ENCODE results near the gene CACNG7.

The CACNG7 gene

GRCh38 chr19:53896682-53897081, 12.4 kb upstream of the CACNG7 start:
- Histone ChIP-seq H3K27me3 (ENCODE audit: control insufficient read depth, insufficient read depth, low read length) (no peaks in the 10 kb centered on the region), H3K9ac (ENCODE audit: low read length) (no peak overlapping the region), H3K36me3 (ENCODE audit: control insufficient read depth, insufficient read depth, low read length) (peaks cover 7% of the 10 kb centered on the region; the same call in 1 of the 2 replicates), H3K4me3 (ENCODE audit: low read depth, low read length) (no peak overlapping the region), H3K4me1 (ENCODE audit: control insufficient read depth, insufficient read depth, low read length) (peaks cover 8% of the 10 kb centered on the region; the same call in 1 of the 2 replicates), H3K9me3 (ENCODE audit: control insufficient read depth, insufficient read depth, low read depth, low read length) (no peaks in the 10 kb centered on the region), H3K27ac (ENCODE audit: low read depth, low read length) (no peak overlapping the region)

GRCh38 chr19:53897459-53897858, 11.6 kb upstream of the CACNG7 start:
- Histone ChIP-seq H3K27me3 (ENCODE audit: control insufficient read depth, insufficient read depth, low read length) (no peaks in the 10 kb centered on the region), H3K27ac (ENCODE audit: low read depth, low read length) (no peak overlapping the region), H3K9me3 (ENCODE audit: control insufficient read depth, insufficient read depth, low read depth, low read length) (no peaks in the 10 kb centered on the region), H3K9ac (ENCODE audit: low read length) (no peak overlapping the region), H3K4me1 (ENCODE audit: control insufficient read depth, insufficient read depth, low read length) (peaks cover 8% of the 10 kb centered on the region; the same call in 1 of the 2 replicates), H3K4me3 (ENCODE audit: low read depth, low read length) (no peak overlapping the region), H3K36me3 (ENCODE audit: control insufficient read depth, insufficient read depth, low read length) (peaks cover 7% of the 10 kb centered on the region; the same call in 1 of the 2 replicates)

DNA sequence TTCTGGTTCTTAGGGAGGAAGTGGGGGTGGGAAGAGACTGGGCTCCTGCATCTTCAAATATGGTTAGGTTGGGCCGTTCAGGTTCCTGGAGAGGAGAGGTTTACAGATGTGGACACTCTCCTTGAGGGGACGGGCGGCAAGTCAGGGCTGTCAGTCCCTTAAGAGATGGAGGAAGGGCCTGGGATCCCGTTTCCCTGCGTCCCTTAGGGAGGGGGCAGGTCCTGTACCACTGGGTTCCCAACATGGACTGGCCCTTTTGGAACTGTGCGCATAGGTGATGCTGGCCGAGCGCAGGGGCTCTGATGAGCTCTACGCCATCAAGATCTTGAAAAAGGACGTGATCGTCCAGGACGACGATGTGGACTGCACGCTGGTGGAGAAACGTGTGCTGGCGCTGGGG, 10.9 kb upstream of the CACNG7 start:
- peaks cover 8% of the 10 kb centered on the region; the same call in 1 of the 2 replicates for H3K4me1 ChIP-seq (ENCODE audit: control insufficient read depth, insufficient read depth, low read length)
- H3K9ac ChIP-seq (ENCODE audit: low read length), result no peak overlapping the region
- H3K36me3 ChIP-seq (ENCODE audit: control insufficient read depth, insufficient read depth, low read length), result peaks cover 7% of the 10 kb centered on the region; the same call in 1 of the 2 replicates
- no peaks in the 10 kb centered on the region for H3K9me3 ChIP-seq (ENCODE audit: control insufficient read depth, insufficient read depth, low read depth, low read length)
- H3K27me3 ChIP-seq (ENCODE audit: control insufficient read depth, insufficient read depth, low read length), result no peaks in the 10 kb centered on the region
- H3K27ac ChIP-seq (ENCODE audit: low read depth, low read length), result no peak overlapping the region
- peak overlapping the region; percentile 67 for H3K4me3 ChIP-seq (ENCODE audit: low read depth, low read length)

DNA sequence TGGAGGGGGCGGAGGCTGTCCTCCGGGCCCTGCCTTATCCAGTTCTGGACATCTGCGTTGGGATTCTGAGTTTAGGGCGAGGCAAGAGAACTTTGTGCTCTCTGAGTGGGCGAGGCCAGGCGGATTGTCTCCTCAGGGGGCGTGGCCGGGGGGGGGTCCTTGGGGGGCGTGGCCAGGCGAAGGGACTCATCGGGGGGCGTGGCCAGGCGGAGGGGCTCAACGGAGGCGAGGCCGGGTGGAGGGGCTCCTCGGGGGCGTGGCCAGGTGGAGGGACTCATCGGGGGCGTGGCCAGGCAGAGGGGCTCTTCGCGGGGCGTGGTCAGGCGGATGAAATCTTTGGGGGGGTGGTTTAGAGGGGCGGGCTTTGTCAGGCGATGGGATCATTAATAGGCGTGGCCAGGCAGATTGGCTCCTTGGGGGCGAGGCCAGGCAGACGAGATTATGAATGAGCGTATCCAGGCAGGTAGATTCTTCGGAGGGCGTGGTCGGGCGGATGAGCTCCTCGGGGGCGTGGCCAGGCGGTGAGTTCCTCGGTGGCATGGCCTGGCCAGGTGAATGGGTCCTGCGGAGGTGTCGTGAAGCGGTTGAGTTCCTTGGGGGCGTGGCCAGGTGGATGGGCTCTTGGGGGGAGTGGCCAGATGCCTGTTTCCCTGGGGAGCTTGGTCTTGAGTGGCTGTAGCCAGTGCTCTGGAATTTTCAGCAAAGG, 10.3 kb upstream of the CACNG7 start:
- peaks cover 8% of the 10 kb centered on the region; the same call in 1 of the 2 replicates for H3K4me1 ChIP-seq (ENCODE audit: control insufficient read depth, insufficient read depth, low read length)
- H3K9ac ChIP-seq (ENCODE audit: low read length), result no peak overlapping the region
- H3K9me3 ChIP-seq (ENCODE audit: control insufficient read depth, insufficient read depth, low read depth, low read length), result no peaks in the 10 kb centered on the region
- peak overlapping the region; percentile 67 for H3K4me3 ChIP-seq (ENCODE audit: low read depth, low read length)
- H3K27me3 ChIP-seq (ENCODE audit: control insufficient read depth, insufficient read depth, low read length), result no peaks in the 10 kb centered on the region
- H3K27ac ChIP-seq (ENCODE audit: low read depth, low read length), result no peak overlapping the region
- peaks cover 7% of the 10 kb centered on the region; the same call in 1 of the 2 replicates for H3K36me3 ChIP-seq (ENCODE audit: control insufficient read depth, insufficient read depth, low read length)

DNA sequence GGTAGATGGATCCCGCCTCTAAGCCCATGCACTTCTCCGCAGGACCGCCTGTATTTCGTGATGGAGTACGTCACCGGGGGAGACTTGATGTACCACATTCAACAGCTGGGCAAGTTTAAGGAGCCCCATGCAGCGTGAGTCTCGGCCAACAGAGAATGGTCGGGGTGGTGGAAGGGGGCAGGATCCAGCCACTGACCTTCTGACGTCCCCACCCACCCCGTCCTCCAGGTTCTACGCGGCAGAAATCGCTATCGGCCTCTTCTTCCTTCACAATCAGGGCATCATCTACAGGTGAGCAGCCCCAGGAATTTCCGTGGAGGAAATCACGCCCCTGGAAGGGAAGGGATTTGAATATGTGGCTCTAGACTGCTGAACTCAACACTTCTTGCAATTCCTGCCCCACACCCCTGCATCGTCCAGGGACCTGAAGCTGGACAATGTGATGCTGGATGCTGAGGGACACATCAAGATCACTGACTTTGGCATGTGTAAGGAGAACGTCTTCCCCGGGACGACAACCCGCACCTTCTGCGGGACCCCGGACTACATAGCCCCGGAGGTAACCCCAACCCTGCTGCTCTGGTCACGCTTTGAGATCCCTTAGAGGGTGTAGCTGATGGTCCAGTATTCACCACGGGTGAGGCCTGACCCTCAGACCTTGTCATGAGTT, 8.8 kb upstream of the CACNG7 start:
- H3K36me3 ChIP-seq (ENCODE audit: control insufficient read depth, insufficient read depth, low read length), result peaks cover 7% of the 10 kb centered on the region; the same call in 1 of the 2 replicates
- H3K9ac ChIP-seq (ENCODE audit: low read length), result no peak overlapping the region
- no peak overlapping the region for H3K4me3 ChIP-seq (ENCODE audit: low read depth, low read length)
- H3K9me3 ChIP-seq (ENCODE audit: control insufficient read depth, insufficient read depth, low read depth, low read length), result no peaks in the 10 kb centered on the region
- H3K4me1 ChIP-seq (ENCODE audit: control insufficient read depth, insufficient read depth, low read length), result peaks cover 8% of the 10 kb centered on the region; the same call in 1 of the 2 replicates
- no peak overlapping the region for H3K27ac ChIP-seq (ENCODE audit: low read depth, low read length)
- peaks cover 13% of the 10 kb centered on the region for H3K27me3 ChIP-seq (ENCODE audit: control insufficient read depth, insufficient read depth, low read length)

DNA sequence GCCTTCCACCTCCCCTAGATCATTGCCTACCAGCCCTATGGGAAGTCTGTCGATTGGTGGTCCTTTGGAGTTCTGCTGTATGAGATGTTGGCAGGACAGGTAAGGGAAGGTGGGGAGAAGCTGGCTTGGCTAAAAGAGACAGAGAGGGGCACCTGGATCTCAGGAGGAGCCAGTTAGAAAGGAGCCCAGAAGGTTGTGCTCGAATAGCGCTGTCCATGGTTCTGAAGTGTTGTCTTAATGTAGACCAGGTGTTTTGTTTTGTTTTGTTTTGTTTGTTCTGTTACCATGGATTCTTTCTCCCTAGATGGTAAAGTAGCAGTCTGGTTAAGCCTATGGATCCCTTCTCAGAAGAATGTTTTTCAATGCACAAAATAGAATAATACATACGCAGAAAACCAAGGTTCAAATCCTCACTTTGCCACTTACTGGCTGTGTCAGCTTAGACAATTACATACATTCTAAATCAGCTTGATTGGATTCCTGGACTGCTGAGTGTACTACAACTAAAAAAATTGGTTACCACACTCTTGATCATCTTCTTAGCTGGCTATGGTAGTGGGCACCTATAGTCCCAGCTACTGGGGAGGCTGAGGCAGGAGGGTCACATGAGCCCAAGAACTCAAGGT, 5.9 kb upstream of the CACNG7 start:
- no peaks in the 10 kb centered on the region for H3K9me3 ChIP-seq (ENCODE audit: control insufficient read depth, insufficient read depth, low read depth, low read length)
- peaks cover 38% of the 10 kb centered on the region for H3K27me3 ChIP-seq (ENCODE audit: control insufficient read depth, insufficient read depth, low read length)
- H3K9ac ChIP-seq (ENCODE audit: low read length), result no peak overlapping the region
- no peak overlapping the region for H3K27ac ChIP-seq (ENCODE audit: low read depth, low read length)
- H3K4me3 ChIP-seq (ENCODE audit: low read depth, low read length), result no peak overlapping the region
- peaks cover 7% of the 10 kb centered on the region; the same call in 1 of the 2 replicates for H3K36me3 ChIP-seq (ENCODE audit: control insufficient read depth, insufficient read depth, low read length)
- peaks cover 13% of the 10 kb centered on the region; the same call in 1 of the 2 replicates for H3K4me1 ChIP-seq (ENCODE audit: control insufficient read depth, insufficient read depth, low read length)

DNA sequence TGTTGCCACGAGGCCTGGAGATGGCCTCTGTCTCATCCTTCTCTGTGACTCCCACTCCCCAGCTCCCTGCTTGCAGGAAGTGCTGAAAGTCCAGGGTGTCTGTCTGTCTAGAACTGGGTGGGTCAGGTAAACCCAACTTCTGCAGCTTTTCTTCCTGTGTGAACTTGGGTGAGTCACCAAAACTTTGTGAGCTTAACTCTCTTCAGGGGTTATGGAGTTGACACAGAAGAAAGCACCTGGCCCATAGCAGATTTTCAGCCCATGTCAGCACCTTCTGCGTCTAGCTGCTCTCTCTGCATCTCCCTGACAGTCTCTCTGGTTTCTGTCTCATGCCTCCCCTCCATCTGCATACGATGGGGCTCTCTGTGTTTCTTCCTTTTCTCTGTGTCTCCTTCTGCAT, 4.2 kb upstream of the CACNG7 start:
- Histone ChIP-seq H3K27ac (ENCODE audit: low read depth, low read length) (no peak overlapping the region), H3K27me3 (ENCODE audit: control insufficient read depth, insufficient read depth, low read length) (peaks cover 50% of the 10 kb centered on the region)

DNA sequence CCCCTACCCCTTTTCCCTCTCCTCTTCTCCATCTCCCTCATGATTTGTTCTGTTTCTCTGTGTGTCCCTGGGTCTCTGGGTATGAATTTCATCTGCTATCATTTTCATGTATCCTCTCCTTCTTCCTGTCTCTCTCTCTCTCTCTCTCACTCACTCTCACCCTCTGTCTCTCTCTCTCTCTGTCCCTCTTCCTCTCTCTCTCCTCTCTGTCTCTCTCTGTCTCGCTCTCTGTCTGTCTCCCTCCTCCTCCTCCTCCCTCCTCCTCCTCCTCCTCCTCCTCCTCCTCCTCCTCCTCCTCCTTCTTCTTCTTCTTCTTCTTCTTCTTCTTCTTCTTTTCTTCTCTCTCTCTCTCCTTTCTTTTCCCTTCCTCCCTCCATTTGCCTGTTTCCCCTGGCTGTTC, 3.3 kb upstream of the CACNG7 start:
- Histone ChIP-seq H3K27me3 (ENCODE audit: control insufficient read depth, insufficient read depth, low read length) (peaks cover 59% of the 10 kb centered on the region), H3K4me3 (ENCODE audit: low read depth, low read length) (peak overlapping the region; percentile 73; the same call in 1 of the 2 replicates), H3K9me3 (ENCODE audit: control insufficient read depth, insufficient read depth, low read depth, low read length) (no peaks in the 10 kb centered on the region), H3K36me3 (ENCODE audit: control insufficient read depth, insufficient read depth, low read length) (0 out of 2 replicates have a peak, but pooled peaks cover 2% of the 10 kb centered on the region), H3K9ac (ENCODE audit: low read length) (no peak overlapping the region), H3K27ac (ENCODE audit: low read depth, low read length) (no peak overlapping the region), H3K4me1 (ENCODE audit: control insufficient read depth, insufficient read depth, low read length) (peaks cover 8% of the 10 kb centered on the region; the same call in 1 of the 2 replicates)

More for the DNA sequence above, 4.2 kb upstream of the CACNG7 start:
- H3K9ac ChIP-seq (ENCODE audit: low read length), result no peak overlapping the region
- peaks cover 7% of the 10 kb centered on the region; the same call in 1 of the 2 replicates for H3K36me3 ChIP-seq (ENCODE audit: control insufficient read depth, insufficient read depth, low read length)
- H3K9me3 ChIP-seq (ENCODE audit: control insufficient read depth, insufficient read depth, low read depth, low read length), result no peaks in the 10 kb centered on the region
- peaks cover 8% of the 10 kb centered on the region; the same call in 1 of the 2 replicates for H3K4me1 ChIP-seq (ENCODE audit: control insufficient read depth, insufficient read depth, low read length)
- H3K4me3 ChIP-seq (ENCODE audit: low read depth, low read length), result no peak overlapping the region

- no peaks in the 10 kb centered on the region for H3K9me3 ChIP-seq (ENCODE audit: control insufficient read depth, insufficient read depth, low read depth, low read length)
- peaks cover 8% of the 10 kb centered on the region; the same call in 1 of the 2 replicates for H3K4me1 ChIP-seq (ENCODE audit: control insufficient read depth, insufficient read depth, low read length)
- peak overlapping the region; percentile 73 for H3K4me3 ChIP-seq (ENCODE audit: low read depth, low read length)
- H3K36me3 ChIP-seq (ENCODE audit: control insufficient read depth, insufficient read depth, low read length), result no peaks in the 10 kb centered on the region
- no peak overlapping the region for H3K27ac ChIP-seq (ENCODE audit: low read depth, low read length)
- H3K9ac ChIP-seq (ENCODE audit: low read length), result no peak overlapping the region
- peaks cover 66% of the 10 kb centered on the region for H3K27me3 ChIP-seq (ENCODE audit: control insufficient read depth, insufficient read depth, low read length)
These were observed 2.6 kb upstream of the CACNG7 start for GRCh38 chr19:53906211-53907192.

GRCh38 chr19:53907193-53907581, 1.9 kb upstream of the CACNG7 start:
- peaks cover 73% of the 10 kb centered on the region for H3K27me3 ChIP-seq (ENCODE audit: control insufficient read depth, insufficient read depth, low read length)

More at GRCh38 chr19:53907193-53907581, 1.9 kb upstream of the CACNG7 start:
- Histone ChIP-seq H3K9me3 (ENCODE audit: control insufficient read depth, insufficient read depth, low read depth, low read length) (no peaks in the 10 kb centered on the region), H3K27ac (ENCODE audit: low read depth, low read length) (no peak overlapping the region), H3K36me3 (ENCODE audit: control insufficient read depth, insufficient read depth, low read length) (no peaks in the 10 kb centered on the region), H3K4me1 (ENCODE audit: control insufficient read depth, insufficient read depth, low read length) (peaks cover 8% of the 10 kb centered on the region; the same call in 1 of the 2 replicates), H3K9ac (ENCODE audit: low read length) (no peak overlapping the region), H3K4me3 (ENCODE audit: low read depth, low read length) (peak overlapping the region; percentile 73)

Data from HUES6 (cell line).